Activated CD4-positive, alpha-beta T cell treated with anti-CD3 and anti-CD28 coated beads, Interleukin-2, amount 50 U/mL, for 1 hour (primary cell): ENCODE measurements around the gene CHST11.
A peak's percentile ranks its signal among the peaks of the same experiment; 100 is the strongest.

ENCODE experiments used
- DNase-seq: peaks from one replicate; pipeline ENCODE4 v3.0.0-alpha.2; 2020

The CHST11 gene

DNA sequence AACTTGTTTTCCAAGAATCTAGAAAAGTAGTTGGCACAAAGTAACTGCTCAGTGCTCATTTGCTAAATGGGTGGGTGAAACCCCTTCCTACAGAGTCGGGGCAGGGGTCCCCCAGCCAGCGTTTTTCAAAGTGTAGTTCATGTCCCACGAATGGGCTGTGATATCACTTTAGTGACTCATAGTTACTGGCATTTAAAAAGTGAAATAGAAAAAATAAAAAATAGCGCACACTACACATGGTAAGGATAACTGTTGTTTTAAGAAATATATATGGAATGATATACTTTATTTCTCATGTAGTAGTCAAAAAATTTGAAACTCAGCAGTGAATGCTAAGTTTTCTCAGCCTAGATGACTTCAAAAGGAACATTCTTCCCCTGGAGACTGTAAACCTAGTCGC lies 250.4 kb downstream of the CHST11 start:
- no peak for DNase-seq

DNA sequence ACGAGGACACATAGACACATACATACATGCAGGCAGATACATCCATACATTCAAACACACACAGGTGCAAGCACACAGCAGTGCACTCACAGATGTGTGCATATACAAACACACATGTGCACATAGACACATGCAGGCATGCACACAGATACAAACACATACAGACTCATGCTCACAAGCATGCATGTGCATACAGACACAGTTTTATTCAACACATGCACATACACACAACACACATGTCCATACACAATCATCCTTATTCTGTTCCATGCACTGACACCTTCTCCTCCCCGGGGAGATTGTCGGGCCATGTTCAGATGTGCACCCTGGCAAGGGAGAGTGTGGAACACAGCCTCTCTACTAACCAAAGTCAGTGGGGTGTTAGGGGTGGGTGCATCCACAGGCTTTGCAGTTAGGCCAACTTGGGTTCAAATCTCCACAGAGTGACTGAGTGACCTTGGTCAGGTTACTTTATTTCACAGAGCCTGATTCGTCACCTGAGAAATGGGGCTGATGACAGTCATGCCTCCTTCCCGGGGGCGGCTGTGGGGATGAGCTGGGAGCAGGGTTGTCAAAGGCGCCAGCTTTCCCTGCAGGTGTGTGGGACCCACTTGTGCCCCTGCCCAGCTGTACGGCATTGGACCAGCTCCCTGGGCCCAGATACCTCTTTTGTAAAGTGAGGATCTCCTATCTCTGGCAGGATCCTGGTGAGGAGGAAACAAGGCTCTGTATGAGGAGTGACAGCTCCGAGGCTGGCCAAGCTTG lies 251.2 kb downstream of the CHST11 start:
- DNase-seq = no peak

GRCh38 chr12:104708891-104709290 lies 252.1 kb downstream of the CHST11 start:
- DNase-seq = no peak

- DNase-seq = no peak
Observed at GRCh38 chr12:104709692-104710435, 253.1 kb downstream of the CHST11 start.

GRCh38 chr12:104710940-104711689 lies 254.4 kb downstream of the CHST11 start:
- no peak for DNase-seq

GRCh38 chr12:104712477-104712876 lies 255.7 kb downstream of the CHST11 start:
- no peak for DNase-seq

- no peak for DNase-seq
Observed at GRCh38 chr12:104712968-104713367, 256.2 kb downstream of the CHST11 start.

GRCh38 chr12:104713444-104713843 lies 256.7 kb downstream of the CHST11 start:
- DNase-seq = no peak

DNA sequence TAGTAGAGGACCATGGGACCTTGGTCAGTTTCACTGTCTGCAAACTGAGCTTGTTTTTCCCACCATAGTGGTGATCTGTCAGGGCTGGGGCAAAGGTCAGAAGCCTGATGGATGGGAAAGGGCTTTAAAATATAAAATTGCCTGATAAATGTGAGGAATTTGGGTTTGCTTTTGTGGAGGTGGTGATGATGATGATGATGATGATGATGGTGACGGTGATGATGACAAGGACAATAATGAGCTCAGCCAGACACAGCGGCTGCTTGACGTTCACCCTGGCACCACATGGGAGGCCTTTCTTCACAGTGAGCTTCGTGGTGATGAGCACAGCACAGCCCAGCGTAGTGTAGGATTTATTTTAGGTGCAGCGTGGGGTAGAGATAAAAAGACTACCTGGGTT lies 257.6 kb downstream of the CHST11 start:
- DNase-seq = no peak

DNA sequence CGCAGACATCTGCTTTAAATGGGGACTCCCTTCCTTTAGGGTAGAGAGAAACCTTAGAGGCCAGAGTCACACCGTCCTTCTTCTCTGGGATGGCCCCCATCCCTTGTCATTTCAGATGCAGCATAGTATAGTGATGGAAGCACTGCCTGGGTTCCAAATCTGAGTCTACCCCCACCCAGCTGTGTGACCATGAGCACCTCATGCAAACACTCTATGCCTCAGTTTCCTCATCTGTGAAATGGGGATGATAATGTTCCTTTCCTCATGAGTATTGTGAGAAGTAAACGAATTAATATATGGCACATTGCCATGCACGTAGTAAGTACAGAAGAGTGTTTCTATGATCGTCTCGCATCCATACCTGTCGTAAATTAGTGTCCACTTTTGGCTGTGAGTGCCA lies 259.4 kb downstream of the CHST11 start:
- no peak for DNase-seq

DNA sequence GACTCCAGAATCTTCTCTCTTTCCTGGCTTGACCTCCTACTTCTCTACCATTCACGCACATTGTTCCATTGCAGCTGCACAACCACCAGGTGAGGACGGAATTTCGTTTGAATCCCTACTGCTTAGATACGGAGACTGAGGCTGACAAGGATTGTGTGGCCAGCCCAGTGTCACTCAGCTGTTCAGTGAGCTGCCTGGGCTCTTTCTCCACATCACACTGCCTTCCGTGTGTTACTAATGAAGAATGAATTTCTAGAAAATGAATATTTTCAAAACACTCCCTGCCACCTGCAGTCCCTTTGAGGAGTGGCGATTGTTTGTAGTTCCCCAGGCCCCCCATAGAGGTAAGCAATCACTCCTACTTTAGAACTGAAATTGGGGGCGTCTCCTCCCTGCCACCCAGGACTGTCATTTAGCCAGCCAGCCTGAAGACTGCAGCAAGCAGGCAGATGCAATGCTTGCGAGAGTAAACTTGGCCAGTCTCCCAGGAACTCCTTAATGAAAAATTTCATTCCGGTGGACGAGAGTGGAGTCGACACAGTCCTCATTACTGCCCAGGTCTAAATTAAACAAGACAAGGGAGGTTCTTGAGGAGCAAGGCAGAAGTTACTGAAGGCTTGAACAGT lies 261.7 kb downstream of the CHST11 start:
- no peak for DNase-seq

GRCh38 chr12:104719700-104720338 lies 263.1 kb downstream of the CHST11 start:
- DNase-seq = no peak

GRCh38 chr12:104720339-104721038 lies 263.7 kb downstream of the CHST11 start:
- peak; percentile 69 for DNase-seq

- DNase-seq = no peak
Observed at GRCh38 chr12:104721039-104721405, 264.3 kb downstream of the CHST11 start.

DNA sequence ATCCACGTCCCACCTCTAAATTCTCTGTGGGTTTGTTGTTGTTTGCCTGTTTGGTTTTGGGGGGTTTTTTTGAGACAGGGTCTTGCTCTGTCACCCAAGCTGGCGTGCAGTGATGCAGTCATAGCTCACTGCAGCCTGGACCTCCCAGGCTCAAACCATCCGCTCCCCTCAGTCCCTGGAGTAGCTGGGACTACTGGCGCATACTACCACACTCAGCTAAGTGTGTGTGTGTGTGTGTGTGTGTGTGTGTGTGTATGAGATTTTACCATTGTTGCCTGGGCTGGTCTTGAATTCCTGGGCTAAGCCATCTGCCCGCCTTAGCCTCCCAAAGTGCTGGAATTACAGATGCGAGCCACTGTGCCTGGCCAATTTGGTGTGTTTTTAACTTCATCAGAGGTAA lies 265.2 kb downstream of the CHST11 start:
- DNase-seq = no peak

DNA sequence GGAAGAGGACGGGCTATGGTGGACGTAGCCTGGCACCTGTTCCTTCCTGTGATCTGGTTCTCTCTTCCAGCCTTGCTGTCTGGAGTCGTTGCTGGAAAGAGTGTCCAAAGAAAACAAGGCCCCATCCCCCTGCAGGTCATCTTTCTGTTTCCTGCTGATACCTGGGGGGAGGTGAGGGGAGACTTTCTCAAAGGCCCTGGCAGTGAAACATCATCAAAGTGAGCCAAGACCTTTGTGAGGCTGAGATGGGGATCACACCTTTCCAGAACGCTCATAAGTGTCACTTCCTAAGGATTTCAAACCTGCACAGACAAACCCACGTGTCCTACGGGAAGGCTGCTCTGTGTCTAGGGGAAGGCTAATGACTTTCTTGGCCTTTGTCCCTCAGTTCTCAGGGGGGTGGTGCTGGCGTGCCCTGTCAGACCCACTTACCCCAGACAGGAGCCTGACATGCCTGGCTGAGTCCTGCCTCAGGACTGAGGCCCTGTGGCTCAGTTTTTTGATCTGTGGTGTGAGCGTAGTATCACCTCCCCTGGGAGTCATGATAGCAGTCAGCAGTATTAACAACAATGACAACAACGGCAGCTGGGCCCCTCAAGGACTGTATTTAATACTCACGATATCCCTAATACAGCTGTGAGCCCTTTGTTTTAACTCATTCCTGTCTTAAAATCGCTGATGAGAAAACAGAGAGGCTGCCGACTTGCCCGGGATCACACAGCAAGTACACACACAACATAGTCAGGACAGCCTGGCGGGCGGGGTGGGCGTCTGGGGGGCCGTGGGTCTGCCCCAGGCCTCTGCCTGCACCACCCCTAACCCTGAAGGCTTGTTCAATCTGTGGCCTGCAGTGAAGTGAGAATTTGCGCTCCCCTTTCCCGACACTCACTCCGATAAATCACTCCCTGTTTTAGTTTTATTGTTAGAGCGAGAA lies 266.1 kb downstream of the CHST11 start:
- DNase-seq = no peak

GRCh38 chr12:104723895-104724294 lies 267.1 kb downstream of the CHST11 start:
- no peak for DNase-seq

DNA sequence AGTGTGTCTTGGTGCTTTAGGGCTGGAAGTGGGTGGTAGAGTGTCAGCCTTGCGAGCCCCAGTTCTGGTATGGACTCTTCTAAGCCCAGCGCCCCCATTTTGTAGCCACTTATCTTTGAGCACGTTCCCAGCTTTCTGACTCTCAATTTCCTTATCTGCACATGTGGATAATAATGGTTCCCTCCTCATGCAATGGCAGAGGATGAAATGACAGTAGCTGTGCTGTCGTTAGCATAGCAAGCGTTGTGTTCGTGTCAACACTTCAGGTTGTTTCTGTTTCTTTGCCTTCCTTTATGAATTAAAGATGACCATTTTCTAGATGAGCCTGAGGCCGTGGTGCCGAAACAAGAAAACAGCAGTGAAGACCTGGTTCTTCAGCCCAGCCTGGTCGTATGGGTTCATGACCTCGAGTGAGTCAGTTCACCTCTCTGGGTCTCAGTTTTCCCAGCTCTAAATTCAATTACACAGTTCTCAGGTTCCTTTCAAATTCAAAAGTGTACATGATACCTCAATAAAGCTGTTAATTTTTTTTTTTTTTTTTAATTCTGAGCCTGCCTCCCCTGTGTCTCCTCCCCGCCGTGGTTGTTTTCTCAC lies 268.3 kb downstream of the CHST11 start:
- no peak for DNase-seq

- DNase-seq = no peak
Observed at GRCh38 chr12:104725610-104726009, 268.9 kb downstream of the CHST11 start.

DNA sequence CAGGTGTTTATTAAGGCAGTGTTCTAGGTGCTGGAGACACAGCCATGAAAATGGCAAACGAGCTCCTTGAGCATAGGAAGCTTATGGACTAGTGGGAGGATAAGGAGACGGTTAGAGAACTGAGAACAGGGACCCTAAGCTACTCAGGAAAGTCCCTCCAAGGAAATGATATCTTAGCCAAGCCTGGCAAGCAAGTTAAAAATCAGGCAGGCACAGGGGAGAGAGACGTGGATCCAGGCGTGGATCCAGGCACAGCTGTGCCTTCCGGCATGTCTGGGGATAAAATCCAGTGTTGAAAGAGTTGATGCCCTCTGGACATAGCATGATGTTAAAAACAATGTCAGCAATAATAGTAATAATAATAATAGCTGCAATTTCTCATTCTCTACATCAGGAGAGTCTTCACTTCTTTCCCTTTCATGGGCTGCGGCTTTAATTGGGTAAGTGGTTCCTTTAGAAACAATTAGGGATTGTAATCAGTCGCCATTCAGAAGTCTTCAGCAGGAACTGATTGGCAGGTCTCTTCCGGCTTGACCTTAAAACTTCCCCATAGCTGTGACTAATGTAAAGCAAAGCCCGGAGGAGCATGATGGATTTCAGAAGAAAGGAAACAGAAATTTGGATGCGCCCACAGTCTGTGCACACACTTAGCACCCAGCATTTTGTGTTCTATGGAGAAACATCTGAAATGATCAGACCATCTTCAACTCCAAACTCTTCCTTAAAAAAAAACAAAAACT lies 271.1 kb downstream of the CHST11 start:
- DNase-seq = no peak
